Measurements from ENCODE around the gene INHBA.

- no peak for TF ChIP-seq EZH2 (IDR thresholded peaks at IDR 0.05; ENCODE audit: insufficient read depth, poor library complexity, severe bottlenecking)
- no peak for TF ChIP-seq EZH2phosphoT487 (IDR thresholded peaks at IDR 0.05; ENCODE audit: insufficient read depth, low read depth)
Observed at GRCh38 chr7:41641665-41642014, 61.2 kb downstream of the INHBA start.

All from GM23248 (cell line).